ENCODE results near the gene TSPYL1.

GRCh38 chr6:116298273-116298672 lies 18.5 kb upstream of the TSPYL1 start:
- TF ChIP-seq YY1 (tag by site-specific recombination; IDR thresholded peaks at IDR 0.05) (no peak), ZNF239 (tag by site-specific recombination; IDR thresholded peaks at IDR 0.05) (no peak), CTCF (tag by site-specific recombination; IDR thresholded peaks at IDR 0.05) (no peak), ZNF792 (tag by site-specific recombination; IDR thresholded peaks at IDR 0.05) (no peak), GLI4 (tag by site-specific recombination; IDR thresholded peaks at IDR 0.05) (no peak), GFI1B (tag by site-specific recombination; IDR thresholded peaks at IDR 0.05) (no peak), ELK4 (IDR thresholded peaks at IDR 0.05; ENCODE audit: borderline replicate concordance, low read depth, low read length) (no peak), ZNF549 (tag by site-specific recombination; IDR thresholded peaks at IDR 0.05) (no peak)
- TF ChIP-seq, protein P1, sequence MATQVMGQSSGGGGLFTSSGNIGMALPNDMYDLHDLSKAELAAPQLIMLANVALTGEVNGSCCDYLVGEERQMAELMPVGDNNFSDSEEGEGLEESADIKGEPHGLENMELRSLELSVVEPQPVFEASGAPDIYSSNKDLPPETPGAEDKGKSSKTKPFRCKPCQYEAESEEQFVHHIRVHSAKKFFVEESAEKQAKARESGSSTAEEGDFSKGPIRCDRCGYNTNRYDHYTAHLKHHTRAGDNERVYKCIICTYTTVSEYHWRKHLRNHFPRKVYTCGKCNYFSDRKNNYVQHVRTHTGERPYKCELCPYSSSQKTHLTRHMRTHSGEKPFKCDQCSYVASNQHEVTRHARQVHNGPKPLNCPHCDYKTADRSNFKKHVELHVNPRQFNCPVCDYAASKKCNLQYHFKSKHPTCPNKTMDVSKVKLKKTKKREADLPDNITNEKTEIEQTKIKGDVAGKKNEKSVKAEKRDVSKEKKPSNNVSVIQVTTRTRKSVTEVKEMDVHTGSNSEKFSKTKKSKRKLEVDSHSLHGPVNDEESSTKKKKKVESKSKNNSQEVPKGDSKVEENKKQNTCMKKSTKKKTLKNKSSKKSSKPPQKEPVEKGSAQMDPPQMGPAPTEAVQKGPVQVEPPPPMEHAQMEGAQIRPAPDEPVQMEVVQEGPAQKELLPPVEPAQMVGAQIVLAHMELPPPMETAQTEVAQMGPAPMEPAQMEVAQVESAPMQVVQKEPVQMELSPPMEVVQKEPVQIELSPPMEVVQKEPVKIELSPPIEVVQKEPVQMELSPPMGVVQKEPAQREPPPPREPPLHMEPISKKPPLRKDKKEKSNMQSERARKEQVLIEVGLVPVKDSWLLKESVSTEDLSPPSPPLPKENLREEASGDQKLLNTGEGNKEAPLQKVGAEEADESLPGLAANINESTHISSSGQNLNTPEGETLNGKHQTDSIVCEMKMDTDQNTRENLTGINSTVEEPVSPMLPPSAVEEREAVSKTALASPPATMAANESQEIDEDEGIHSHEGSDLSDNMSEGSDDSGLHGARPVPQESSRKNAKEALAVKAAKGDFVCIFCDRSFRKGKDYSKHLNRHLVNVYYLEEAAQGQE (tag by site-specific recombination; IDR thresholded peaks at IDR 0.05): no peak

Data from HEK293 (cell line).